HepG2 (cell line): Measurements from ENCODE around the gene ACTN4. TPM values are rescaled to one million over a fixed set of nuclear protein-coding genes. Genes with fewer than 3 reads are reported as not detected.

Source experiments
- ATAC-seq: fragments of 200-7000 bp; cut with Tn5 transposase; 3 replicates; pipeline ENCODE4 v1.9.1; 2020; ENCODE audit warnings: mild to moderate bottlenecking, moderate library complexity
- BruUV-seq: library from RNA; stranded (reverse); fragments of 400-500 nt; replicated peaks from 2 replicates; lab custom pipeline; 2021; lab: Mats Ljungman, UMichigan
- CTCF ChIA-PET: fragments of 300-600 bp; formaldehyde crosslinking; extraction: SDS; loops from one replicate; lab custom pipeline; 2021; ENCODE audit warnings: low total read pairs, inconsistent platforms, low intra/inter-chr PET ratio; lab: Yijun Ruan, JAX
- POLR2A ChIA-PET: fragments of 350-600 bp; sonication (Branson Sonifier 250); formaldehyde crosslinking; loops from one replicate; lab custom pipeline; 2020; ENCODE audit warnings: antibody characterized with exemption, inconsistent platforms; lab: Yijun Ruan, JAX
- DNase-seq: peaks from one replicate; pipeline ENCODE4 v3.0.0-alpha.2; 2015; ENCODE audit warnings: low spot score
- FAIRE-seq: peaks from 3 replicates; lab custom pipeline; 2011; peaks lifted over from hg19 to GRCh38; lab: Jason Lieb, UNC
- H2AFZ ChIP-seq: one replicate; pipeline ENCODE4 v1.6.1; 2011; ENCODE audit warnings: low read length, inconsistent platforms
- H3K27ac ChIP-seq: fragments of 300-600 bp; 3 replicates; pipeline ENCODE4 v1.8.0; 2011; ENCODE audit warnings: mixed run types, mild to moderate bottlenecking, mixed read lengths, low read length, inconsistent platforms; ENCODE audit not compliant: insufficient read depth; ENCODE audit errors: extremely low read length
- H3K27me3 ChIP-seq, 2 experiments: fragments of 200-600 bp in 1 of 2; 2 replicates in 1 of 2; 3 replicates in 1 of 2; pipeline versions ENCODE4 v1.6.0 to v1.8.0; 2011; ENCODE audit warnings: low read length in 2 of 2, mild to moderate bottlenecking in 2 of 2, moderate library complexity in 2 of 2, inconsistent platforms in 1 of 2; ENCODE audit not compliant: insufficient read depth in 2 of 2, control insufficient read depth in 1 of 2
- H3K36me3 ChIP-seq, 2 experiments: fragments of 200-600 bp in 1 of 2; replicated peaks in 1 of 2; 2 replicates in 1 of 2; 3 replicates in 1 of 2; pipeline versions ENCODE4 v1.5.1 to v1.8.0; 2011; ENCODE audit warnings: low read length in 2 of 2, inconsistent platforms in 1 of 2; ENCODE audit not compliant: insufficient read depth in 2 of 2, control insufficient read depth in 1 of 2
- H3K4me1 ChIP-seq: 2 replicates; pipeline ENCODE4 v1.5.1; 2012; ENCODE audit warnings: low read length, inconsistent platforms; ENCODE audit not compliant: insufficient read depth
- H3K4me2 ChIP-seq: 2 replicates; pipeline ENCODE4 v1.6.0; 2011; ENCODE audit warnings: low read depth, low read length, inconsistent platforms
- H3K4me3 ChIP-seq, 3 experiments: fragments of 200-600 bp in 1 of 3; sonication (generic), shearing (Covaris generic) in 1 of 3; replicated peaks in 1 of 3; 2 replicates each; pipeline ENCODE4 v1.5.1; 2011 to 2016; ENCODE audit warnings: low read length in 3 of 3, inconsistent platforms in 2 of 3, low read depth in 2 of 3, mild to moderate bottlenecking in 2 of 3, control low read depth in 1 of 3, mixed read lengths in 1 of 3; ENCODE audit not compliant: insufficient read depth in 1 of 3
- H3K79me2 ChIP-seq: one replicate; pipeline ENCODE4 v1.6.1; 2011; ENCODE audit warnings: low read length, inconsistent platforms; ENCODE audit not compliant: insufficient read depth
- H3K9ac ChIP-seq: 2 replicates; pipeline ENCODE4 v1.6.0; 2011; ENCODE audit warnings: mild to moderate bottlenecking, low read depth, low read length, inconsistent platforms; ENCODE audit not compliant: insufficient read depth
- H3K9me3 ChIP-seq: 2 replicates; pipeline ENCODE4 v1.5.1; 2012; ENCODE audit warnings: mild to moderate bottlenecking, low read length
- H4K20me1 ChIP-seq: 2 replicates; pipeline ENCODE4 v1.6.0; 2011; ENCODE audit warnings: inconsistent platforms, mild to moderate bottlenecking, low read length, moderate library complexity; ENCODE audit not compliant: insufficient read depth
- PRPF4 ChIP-seq: fragments of 200-400 bp; formaldehyde crosslinking; IDR thresholded peaks from 2 replicates; pipeline ENCODE4 v1.6.1; 2016; ENCODE audit warnings: low read length, low read depth; ENCODE audit not compliant: poor library complexity, severe bottlenecking
- YEATS4 ChIP-seq: sonication (generic); formaldehyde crosslinking; IDR thresholded peaks from 2 replicates; pipeline ENCODE4 v1.4.0; 2020; ENCODE audit warnings: missing genetic modification reagents, borderline replicate concordance
- ZBTB38 ChIP-seq: sonication (generic); formaldehyde crosslinking; IDR thresholded peaks from 2 replicates; pipeline ENCODE4 v1.5.1; 2020; ENCODE audit warnings: mild to moderate bottlenecking, missing genetic modification reagents
- ZSCAN25 ChIP-seq: sonication (generic); formaldehyde crosslinking; IDR thresholded peaks from 2 replicates; pipeline ENCODE4 v1.8.0; 2022; ENCODE audit warnings: mild to moderate bottlenecking, missing genetic modification reagents
- WGBS: methylation state at CpG from one replicate; pipeline ENCODE4 v1.1.6; 2017; ENCODE audit warnings: low lambda C conversion rate; 5-methylcytosine and 5-hydroxymethylcytosine counted together
- in situ Hi-C: cut with HindIII; loops from 2 replicates; pipeline ENCODE4 v1.10.0; 2017; ENCODE audit warnings: low pct_unique_long_range_greater_than_20kb; ENCODE audit not compliant: extremely low pct_ligation_motif_present
- intact Hi-C: fragments of 100-400 bp; cut with micrococcal nuclease; formaldehyde crosslinking; loops from one replicate; pipeline ENCODE4 v1.10.0; 2022; ENCODE audit not compliant: unreplicated experiment
- polyA plus RNA-seq, 8 experiments: library from polyadenylated mRNA; depleted of rRNA in 3 of 8; stranded (reverse) in 7 of 8; unstranded in 1 of 8; fragments of >200 nt; fragmentation: Illumina TruSeq in 4 of 8; extraction: Trizol in 4 of 8; gene quantifications; 2 replicates each; pipeline versions ENCODE4 v1.2.1 to v1.2.3, GENCODE V29; 2011 to 2016; ENCODE audit warnings: low read depth in 4 of 8, missing spikeins in 1 of 8, mixed read lengths in 1 of 8; ENCODE audit not compliant: insufficient read depth in 1 of 8
- total RNA-seq, 5 experiments: library from RNA; depleted of rRNA; stranded (reverse); fragments of >200 nt; fragmentation: Illumina TruSeq; extraction: Trizol; gene quantifications; 2 replicates each; pipeline ENCODE4 v1.2.3, GENCODE V29; 2016; ENCODE audit warnings: low read depth in 1 of 5
- TF ChIP-seq, protein P1 (sequence below): IDR thresholded peaks from 2 replicates; pipeline ENCODE4 v1.6.1; 2016; ENCODE audit warnings: missing genetic modification reagents, missing compliant biosample characterization
- TF ChIP-seq, protein P2 (sequence below): sonication (generic); formaldehyde crosslinking; IDR thresholded peaks from 2 replicates; pipeline ENCODE4 v1.8.0; 2022; ENCODE audit warnings: mild to moderate bottlenecking, missing genetic modification reagents, moderate library complexity
- TF ChIP-seq, protein P3 (sequence below): sonication (generic); formaldehyde crosslinking; IDR thresholded peaks from 2 replicates; pipeline ENCODE4 v1.4.0; 2020; ENCODE audit warnings: missing genetic modification reagents, borderline replicate concordance
- TF ChIP-seq, protein P4 (sequence below): sonication (generic); formaldehyde crosslinking; IDR thresholded peaks from 2 replicates; pipeline ENCODE4 v1.5.0; 2020; ENCODE audit warnings: missing genetic modification reagents
- TF ChIP-seq, protein P5 (sequence below): sonication (generic); formaldehyde crosslinking; IDR thresholded peaks from 2 replicates; pipeline ENCODE4 v1.8.1; 2022; ENCODE audit warnings: low read depth, mild to moderate bottlenecking, missing genetic modification reagents
- TF ChIP-seq, protein P6 (sequence below): sonication (generic); formaldehyde crosslinking; IDR thresholded peaks from 2 replicates; pipeline ENCODE4 v1.5.0; 2020; ENCODE audit warnings: mild to moderate bottlenecking, missing genetic modification reagents, moderate library complexity

ACTN4 gene
- total and polyA plus RNA-seq, 2 of the 13 experiments (the other 11 are each of a cell fraction or from before 2014, with no cell fraction given), result 171 to 192 TPM

DNA sequence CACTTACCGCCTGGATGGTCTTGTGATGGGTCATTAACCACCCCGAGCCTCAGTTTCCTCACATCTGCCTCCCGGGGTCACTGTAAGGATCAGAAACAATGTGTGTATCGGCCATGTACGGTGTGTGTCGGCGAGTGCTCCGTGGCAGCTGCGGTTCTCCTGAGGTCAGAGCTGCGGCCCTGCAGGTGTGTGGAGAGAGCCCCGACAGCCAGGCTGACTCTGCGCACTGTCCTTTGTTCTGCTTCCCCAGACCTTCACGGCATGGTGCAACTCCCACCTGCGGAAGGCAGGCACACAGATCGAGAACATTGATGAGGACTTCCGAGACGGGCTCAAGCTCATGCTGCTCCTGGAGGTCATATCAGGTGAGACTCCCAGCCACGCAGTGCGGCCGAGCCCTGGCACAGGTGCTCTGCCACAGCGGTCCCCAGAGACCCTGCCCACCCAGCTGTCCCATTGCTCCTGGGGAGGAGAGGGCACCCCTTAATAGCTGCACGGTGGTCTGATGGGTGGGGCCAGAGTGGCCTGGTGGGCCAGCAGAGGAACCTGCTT is 53.0 kb downstream of the ACTN4 start:
- peaks cover 37 to 59% of the 10 kb centered on the region in 2 experiments for H3K36me3 ChIP-seq
- FAIRE-seq (peak; percentile 23), DNase-seq (peak; percentile 41), ATAC-seq (peak; percentile 6)
- intact Hi-C loops, result loop anchor here (2.0 to 5.0 kb wide), 2 partner anchors 22 to 48 kb away; no protein-coding TSS in a partner anchor
- H3K9ac ChIP-seq, result peak overlapping the region; percentile 76
- H4K20me1 ChIP-seq, result no peaks in the 10 kb centered on the region
- peaks cover 95% of the 10 kb centered on the region for H3K4me1 ChIP-seq
- no peak overlapping the region for H2AFZ ChIP-seq
- H3K27me3 ChIP-seq, result no peaks in the 10 kb centered on the region
- in situ Hi-C loops, result loop anchor here (5.0 kb wide), 1 partner anchor 43 kb away; no protein-coding TSS in a partner anchor
- ChIA-PET CTCF (no interaction called here), POLR2A (interaction anchor here (0.6 to 3.6 kb wide), 18 partner anchors 8 to 230 kb away, joined by 4 to 63 read pairs (median 10); partner anchors contain the start of genes ACTN4, ECH1, EIF3K and MRPS12)
- H3K4me2 ChIP-seq, result peak overlapping the region; percentile 70
- H3K9me3 ChIP-seq, result no peaks in the 10 kb centered on the region
- peak overlapping the region; percentile 99 for H3K27ac ChIP-seq
- peak overlapping the region in 1 of 3 experiments; percentile 47; a peak in 1 of 6 replicates for H3K4me3 ChIP-seq
- peaks cover 61% of the 10 kb centered on the region for H3K79me2 ChIP-seq
- no TSS peak for BruUV-seq
- 58% methylated on average over 4 of the region's 22 CpGs for whole genome bisulfite sequencing
- 0 out of 2 replicates have a peak, but pooled peaks have one; percentile 18 for TF ChIP-seq ZSCAN25 (CRISPR knock-in tag)
- TF ChIP-seq, protein P1, sequence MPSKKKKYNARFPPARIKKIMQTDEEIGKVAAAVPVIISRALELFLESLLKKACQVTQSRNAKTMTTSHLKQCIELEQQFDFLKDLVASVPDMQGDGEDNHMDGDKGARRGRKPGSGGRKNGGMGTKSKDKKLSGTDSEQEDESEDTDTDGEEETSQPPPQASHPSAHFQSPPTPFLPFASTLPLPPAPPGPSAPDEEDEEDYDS, result 0 out of 2 replicates have a peak, but pooled peaks have one; percentile 6
- TF ChIP-seq, protein P2, sequence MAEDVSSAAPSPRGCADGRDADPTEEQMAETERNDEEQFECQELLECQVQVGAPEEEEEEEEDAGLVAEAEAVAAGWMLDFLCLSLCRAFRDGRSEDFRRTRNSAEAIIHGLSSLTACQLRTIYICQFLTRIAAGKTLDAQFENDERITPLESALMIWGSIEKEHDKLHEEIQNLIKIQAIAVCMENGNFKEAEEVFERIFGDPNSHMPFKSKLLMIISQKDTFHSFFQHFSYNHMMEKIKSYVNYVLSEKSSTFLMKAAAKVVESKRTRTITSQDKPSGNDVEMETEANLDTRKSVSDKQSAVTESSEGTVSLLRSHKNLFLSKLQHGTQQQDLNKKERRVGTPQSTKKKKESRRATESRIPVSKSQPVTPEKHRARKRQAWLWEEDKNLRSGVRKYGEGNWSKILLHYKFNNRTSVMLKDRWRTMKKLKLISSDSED (CRISPR knock-in tag), result no peak
- TF ChIP-seq PRPF4, result peak; percentile 94
- TF ChIP-seq, protein P3, sequence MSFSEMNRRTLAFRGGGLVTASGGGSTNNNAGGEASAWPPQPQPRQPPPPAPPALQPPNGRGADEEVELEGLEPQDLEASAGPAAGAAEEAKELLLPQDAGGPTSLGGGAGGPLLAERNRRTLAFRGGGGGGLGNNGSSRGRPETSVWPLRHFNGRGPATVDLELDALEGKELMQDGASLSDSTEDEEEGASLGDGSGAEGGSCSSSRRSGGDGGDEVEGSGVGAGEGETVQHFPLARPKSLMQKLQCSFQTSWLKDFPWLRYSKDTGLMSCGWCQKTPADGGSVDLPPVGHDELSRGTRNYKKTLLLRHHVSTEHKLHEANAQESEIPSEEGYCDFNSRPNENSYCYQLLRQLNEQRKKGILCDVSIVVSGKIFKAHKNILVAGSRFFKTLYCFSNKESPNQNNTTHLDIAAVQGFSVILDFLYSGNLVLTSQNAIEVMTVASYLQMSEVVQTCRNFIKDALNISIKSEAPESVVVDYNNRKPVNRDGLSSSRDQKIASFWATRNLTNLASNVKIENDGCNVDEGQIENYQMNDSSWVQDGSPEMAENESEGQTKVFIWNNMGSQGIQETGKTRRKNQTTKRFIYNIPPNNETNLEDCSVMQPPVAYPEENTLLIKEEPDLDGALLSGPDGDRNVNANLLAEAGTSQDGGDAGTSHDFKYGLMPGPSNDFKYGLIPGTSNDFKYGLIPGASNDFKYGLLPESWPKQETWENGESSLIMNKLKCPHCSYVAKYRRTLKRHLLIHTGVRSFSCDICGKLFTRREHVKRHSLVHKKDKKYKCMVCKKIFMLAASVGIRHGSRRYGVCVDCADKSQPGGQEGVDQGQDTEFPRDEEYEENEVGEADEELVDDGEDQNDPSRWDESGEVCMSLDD, result no peak
- 0 out of 2 replicates have a peak, but pooled peaks have one; percentile 19 for TF ChIP-seq YEATS4 (CRISPR knock-in tag)
- TF ChIP-seq, protein P4, sequence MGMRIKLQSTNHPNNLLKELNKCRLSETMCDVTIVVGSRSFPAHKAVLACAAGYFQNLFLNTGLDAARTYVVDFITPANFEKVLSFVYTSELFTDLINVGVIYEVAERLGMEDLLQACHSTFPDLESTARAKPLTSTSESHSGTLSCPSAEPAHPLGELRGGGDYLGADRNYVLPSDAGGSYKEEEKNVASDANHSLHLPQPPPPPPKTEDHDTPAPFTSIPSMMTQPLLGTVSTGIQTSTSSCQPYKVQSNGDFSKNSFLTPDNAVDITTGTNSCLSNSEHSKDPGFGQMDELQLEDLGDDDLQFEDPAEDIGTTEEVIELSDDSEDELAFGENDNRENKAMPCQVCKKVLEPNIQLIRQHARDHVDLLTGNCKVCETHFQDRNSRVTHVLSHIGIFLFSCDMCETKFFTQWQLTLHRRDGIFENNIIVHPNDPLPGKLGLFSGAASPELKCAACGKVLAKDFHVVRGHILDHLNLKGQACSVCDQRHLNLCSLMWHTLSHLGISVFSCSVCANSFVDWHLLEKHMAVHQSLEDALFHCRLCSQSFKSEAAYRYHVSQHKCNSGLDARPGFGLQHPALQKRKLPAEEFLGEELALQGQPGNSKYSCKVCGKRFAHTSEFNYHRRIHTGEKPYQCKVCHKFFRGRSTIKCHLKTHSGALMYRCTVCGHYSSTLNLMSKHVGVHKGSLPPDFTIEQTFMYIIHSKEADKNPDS (CRISPR knock-in tag), result no peak
- TF ChIP-seq, protein P5, sequence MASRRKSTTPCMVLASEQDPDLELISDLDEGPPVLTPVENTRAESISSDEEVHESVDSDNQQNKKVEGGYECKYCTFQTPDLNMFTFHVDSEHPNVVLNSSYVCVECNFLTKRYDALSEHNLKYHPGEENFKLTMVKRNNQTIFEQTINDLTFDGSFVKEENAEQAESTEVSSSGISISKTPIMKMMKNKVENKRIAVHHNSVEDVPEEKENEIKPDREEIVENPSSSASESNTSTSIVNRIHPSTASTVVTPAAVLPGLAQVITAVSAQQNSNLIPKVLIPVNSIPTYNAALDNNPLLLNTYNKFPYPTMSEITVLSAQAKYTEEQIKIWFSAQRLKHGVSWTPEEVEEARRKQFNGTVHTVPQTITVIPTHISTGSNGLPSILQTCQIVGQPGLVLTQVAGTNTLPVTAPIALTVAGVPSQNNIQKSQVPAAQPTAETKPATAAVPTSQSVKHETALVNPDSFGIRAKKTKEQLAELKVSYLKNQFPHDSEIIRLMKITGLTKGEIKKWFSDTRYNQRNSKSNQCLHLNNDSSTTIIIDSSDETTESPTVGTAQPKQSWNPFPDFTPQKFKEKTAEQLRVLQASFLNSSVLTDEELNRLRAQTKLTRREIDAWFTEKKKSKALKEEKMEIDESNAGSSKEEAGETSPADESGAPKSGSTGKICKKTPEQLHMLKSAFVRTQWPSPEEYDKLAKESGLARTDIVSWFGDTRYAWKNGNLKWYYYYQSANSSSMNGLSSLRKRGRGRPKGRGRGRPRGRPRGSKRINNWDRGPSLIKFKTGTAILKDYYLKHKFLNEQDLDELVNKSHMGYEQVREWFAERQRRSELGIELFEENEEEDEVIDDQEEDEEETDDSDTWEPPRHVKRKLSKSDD (CRISPR knock-in tag), result no peak
- TF ChIP-seq ZBTB38 (CRISPR knock-in tag), result peak; percentile 100
- TF ChIP-seq, protein P6, sequence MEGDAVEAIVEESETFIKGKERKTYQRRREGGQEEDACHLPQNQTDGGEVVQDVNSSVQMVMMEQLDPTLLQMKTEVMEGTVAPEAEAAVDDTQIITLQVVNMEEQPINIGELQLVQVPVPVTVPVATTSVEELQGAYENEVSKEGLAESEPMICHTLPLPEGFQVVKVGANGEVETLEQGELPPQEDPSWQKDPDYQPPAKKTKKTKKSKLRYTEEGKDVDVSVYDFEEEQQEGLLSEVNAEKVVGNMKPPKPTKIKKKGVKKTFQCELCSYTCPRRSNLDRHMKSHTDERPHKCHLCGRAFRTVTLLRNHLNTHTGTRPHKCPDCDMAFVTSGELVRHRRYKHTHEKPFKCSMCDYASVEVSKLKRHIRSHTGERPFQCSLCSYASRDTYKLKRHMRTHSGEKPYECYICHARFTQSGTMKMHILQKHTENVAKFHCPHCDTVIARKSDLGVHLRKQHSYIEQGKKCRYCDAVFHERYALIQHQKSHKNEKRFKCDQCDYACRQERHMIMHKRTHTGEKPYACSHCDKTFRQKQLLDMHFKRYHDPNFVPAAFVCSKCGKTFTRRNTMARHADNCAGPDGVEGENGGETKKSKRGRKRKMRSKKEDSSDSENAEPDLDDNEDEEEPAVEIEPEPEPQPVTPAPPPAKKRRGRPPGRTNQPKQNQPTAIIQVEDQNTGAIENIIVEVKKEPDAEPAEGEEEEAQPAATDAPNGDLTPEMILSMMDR (CRISPR knock-in tag), result peak; percentile 2; the same call in 1 of the 2 replicates
